ENCODE measurements around the gene NLGN1.

NLGN1 gene

DNA sequence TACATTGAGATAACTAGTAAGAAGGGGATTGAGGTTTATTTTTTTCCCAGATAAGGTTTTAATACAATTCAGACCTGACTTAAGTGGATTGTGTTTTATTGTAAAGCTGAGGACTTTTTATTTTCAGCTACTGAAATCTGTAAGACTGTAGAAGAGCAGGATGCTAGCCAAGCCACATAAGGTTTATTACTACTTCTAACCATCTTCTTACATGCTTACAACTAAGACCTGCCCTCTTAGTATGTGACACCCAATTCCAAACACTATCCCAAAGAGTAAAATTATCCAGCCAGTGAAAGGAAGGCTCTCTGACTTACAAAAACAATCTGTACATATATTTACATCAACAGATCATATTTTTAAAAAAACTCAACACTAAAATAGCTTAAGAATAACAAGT is 897.1 kb downstream of the NLGN1 start:
- DNase-seq (ENCODE audit: low spot score) = no peak

DNA sequence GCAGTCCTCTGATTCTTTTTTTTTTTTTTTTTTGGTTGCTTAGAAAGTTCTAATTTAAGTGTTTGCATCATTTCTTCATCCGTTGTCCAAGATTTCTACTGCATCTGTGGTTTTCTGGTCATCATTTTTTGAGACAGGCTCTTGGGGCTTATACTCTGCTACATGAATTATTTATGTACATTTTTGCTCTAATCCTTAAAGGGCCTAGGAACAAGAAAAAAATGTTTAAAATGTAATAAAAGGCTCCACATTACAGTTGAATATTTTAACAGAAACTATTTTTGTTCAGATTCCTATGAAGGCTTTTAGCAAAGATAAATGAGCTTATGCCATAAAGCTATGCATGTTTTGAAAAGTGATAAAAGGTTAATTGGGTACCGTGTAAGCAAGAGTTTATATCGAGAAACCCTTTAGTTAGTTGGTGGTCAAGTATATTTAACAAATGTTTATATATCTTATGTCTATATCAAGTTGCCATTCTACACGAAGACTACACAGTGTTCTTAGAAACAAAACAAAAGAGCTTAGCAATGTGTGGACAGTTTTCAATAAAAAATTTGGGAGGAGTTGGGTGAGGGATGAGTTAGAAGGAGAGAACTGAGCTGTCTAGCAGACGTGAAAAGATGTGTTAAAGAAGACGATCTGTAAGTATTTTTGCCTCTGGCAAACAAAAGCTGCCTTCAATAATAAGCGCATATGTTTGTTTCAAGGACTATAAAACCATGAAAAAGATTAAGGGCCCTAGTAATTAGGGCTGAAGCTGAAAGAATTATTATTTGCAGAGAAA is 898.0 kb downstream of the NLGN1 start:
- no peak for DNase-seq (ENCODE audit: low spot score)

DNA sequence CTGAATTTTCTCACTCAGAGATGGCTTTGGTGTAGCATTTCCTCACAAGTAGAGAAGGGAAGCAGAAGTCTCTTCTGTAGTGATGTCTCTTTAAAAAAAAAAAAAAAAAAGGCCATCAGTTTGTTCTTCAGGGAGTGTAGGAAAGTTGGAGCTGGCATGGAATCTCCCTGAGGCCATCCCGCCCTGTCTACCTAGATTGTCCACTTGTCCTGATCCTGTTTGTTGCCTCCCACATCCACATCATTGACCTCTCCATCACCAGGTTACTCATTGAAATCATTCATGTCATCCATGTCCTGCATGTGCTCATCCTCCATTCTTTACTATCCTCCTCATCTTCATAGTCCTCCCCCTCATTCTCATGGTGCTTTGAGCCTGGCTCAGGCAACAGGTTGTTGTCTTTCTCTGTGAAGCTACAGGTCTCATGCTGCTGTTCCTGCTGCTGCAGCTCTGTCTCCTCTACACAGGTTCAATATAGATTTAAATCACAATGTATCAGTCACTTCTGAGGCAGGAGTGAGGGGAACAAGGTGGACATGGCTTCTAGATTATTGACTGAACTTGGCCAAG is 905.3 kb downstream of the NLGN1 start:
- no peak for DNase-seq (ENCODE audit: low spot score)

DNA sequence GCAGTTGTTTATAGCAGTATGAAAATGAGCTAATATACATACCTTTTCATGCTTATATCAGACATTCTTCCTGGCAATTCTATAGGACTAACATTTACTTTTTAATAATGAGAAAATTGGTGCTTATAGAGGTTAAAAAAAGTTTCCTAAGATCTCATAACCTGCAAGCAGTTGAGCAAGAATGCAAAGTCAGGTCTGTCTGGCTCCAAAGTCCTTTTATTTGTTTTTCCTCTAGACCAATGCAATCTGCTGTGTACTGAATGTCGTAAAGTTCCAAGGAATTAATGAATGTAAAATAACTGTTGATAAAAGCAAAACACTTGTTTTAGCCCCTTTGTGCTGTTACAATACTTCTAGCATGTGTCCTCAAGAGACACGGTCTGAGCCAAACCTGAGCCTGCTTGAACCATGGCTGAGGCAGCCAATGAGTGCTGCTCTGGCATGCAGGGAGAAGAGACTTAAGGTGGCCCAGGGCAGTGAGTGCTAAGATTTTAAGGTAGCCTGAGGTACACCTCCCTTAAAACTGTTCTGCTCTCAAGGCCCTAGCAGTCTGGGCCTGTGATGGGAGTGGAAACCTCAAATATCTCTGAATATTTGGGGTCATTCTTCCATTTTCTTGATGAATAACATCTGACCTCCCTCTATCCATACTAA is 906.5 kb downstream of the NLGN1 start:
- no peak for DNase-seq (ENCODE audit: low spot score)

DNA sequence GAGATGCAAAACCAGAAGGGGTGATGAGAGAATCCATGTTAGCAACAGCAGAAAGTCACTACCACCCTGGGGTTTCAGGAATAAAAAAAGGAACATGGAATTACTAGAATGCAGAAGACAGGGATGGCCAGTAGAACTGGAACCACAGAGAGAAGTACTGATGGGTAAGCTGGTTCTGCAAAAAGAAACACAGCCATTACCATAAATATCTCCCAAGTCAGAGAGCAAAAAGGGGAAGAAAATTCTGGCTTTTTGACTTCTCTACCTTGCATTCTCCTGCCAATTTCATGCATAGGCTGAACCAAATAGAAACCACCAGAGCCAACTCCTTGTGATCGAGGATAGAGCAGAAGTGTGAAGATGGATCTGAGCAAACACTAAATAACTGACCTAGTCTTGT is 911.2 kb downstream of the NLGN1 start:
- no peak for DNase-seq (ENCODE audit: low spot score)

DNA sequence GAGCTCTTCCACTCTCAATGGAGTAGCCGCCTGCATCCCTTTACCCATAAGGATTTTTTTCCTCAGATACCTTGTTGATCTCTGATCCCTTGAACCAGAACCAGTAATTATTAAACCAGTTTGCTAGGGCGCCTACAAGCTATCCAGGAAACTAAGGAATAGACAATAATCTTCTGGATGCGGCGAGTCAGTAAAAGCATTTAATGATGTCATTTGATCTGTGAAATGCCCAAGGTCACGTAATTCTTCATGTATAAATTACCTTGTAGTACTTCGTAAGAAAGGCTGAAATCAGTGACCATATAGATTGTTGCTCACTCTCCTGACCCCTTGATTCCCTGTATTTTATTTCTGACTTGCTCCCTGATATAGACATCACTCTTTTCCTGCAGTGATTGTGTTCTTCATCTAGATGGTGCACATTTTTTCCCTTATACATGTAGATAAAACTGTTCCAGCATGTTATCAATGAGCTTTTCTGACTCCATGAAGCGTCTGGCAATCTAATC is 913.0 kb downstream of the NLGN1 start:
- no peak for DNase-seq (ENCODE audit: low spot score)

DNA sequence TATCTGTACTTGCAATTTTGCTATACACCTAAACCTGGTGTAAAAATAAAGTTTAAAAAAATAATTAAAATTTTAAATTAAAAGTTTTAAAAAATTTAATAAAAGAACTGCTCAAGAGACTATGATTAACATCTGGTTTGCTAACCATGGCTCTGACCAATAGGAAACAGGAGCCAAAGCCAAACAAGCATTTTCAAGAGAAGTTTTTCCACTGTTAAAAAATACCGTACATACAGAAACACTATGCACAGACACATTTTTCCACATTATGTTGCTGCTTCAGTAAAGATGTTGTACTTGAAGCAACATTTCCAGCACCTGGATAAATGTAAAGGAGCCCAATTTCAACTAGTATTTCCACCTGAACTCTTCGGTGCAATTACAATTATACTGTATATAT is 917.7 kb downstream of the NLGN1 start:
- no peak for DNase-seq (ENCODE audit: low spot score)

DNA sequence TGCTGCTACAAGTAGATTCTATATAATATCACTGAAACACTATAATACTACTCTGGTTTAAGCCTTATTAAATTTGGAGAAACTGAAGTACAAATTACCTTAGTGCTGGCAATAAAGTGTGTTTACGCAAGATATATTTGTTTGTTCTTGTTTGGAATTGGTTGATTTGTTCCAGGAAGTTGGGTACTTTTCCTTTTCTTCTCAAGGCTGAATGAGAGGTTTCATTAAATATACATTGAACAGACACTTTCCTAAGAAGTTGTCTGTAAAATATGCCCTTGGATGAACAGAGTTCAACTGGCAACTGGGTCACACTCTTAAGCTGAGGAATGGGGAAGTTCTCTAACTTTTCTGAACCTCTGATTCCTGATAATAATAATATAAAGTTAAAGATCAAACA is 919.5 kb downstream of the NLGN1 start:
- DNase-seq (ENCODE audit: low spot score) = no peak

DNA sequence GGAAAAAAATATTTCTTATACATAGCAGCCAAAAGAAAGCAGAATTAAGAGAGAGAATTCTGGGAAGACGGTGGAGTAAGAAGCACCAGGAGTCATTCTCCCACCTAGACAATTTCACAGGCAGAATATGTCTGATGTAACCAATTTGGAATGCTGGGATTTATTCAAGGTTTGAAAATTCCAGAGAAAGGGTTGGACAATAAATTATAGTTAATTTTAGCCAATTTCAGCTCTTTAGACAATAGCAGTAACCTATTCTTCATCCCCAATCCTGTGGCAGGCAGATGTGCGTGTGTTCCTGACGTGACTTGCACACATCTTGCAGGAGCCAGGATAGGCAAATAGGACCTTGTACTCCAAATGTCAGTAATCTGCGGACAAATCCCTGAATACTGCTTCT is 920.6 kb downstream of the NLGN1 start:
- DNase-seq (ENCODE audit: low spot score) = no peak

DNA sequence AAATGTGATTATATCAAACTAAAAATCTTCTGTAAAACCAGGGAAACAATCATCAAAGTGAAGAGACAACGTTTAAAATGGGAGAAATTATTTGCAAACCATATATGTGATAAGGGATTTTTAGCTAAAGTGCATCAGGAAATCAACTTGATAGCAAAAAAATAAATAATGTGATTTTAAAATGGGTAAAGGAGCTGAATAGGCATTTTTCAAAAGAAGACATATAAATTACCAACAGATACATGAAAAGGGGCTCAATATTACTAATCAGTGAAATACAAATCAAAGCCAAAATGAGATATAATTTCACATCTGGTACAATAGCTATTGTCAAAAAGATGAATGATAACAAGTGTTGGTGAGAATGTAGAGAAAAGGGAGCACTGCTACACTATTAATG is 924.0 kb downstream of the NLGN1 start:
- no peak for DNase-seq (ENCODE audit: low spot score)

DNA sequence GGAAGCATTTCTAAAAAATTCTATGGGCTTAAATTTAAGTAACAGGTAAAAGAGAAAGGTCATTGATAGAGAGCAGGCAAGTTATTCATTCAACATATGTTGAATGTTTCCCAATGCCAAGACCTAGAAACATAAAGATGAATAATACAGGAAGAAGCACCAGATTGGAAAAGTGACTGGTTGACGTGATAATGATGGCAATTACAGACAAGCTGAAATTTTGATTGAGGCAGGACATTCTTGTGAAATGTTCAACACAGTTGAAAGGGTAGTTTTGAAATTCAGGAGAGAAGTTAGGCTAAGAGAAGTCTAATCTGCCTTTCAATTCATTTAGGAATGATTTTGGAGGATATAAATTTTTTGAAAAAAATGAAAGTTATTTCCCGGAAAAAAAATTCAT is 925.2 kb downstream of the NLGN1 start:
- no peak for DNase-seq (ENCODE audit: low spot score)

DNA sequence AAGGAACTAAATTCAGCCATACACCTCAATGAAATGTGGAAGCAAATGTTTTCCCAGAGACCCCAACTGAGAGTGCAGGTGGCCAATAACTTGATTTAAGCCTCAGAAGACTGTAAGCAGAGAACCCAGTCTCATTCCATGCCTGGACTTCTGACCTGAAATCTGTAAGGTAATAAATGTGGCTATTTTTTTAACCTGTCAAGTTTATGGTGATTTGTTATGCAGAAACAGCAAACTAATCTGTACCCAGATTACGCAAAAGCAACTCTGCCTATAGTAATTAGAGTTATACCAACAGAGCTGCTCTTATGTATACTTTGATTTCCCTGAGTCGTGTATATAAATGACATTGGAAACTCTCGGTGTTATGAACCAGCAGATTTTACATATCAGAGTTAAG is 927.6 kb downstream of the NLGN1 start:
- no peak for DNase-seq (ENCODE audit: low spot score)

DNA sequence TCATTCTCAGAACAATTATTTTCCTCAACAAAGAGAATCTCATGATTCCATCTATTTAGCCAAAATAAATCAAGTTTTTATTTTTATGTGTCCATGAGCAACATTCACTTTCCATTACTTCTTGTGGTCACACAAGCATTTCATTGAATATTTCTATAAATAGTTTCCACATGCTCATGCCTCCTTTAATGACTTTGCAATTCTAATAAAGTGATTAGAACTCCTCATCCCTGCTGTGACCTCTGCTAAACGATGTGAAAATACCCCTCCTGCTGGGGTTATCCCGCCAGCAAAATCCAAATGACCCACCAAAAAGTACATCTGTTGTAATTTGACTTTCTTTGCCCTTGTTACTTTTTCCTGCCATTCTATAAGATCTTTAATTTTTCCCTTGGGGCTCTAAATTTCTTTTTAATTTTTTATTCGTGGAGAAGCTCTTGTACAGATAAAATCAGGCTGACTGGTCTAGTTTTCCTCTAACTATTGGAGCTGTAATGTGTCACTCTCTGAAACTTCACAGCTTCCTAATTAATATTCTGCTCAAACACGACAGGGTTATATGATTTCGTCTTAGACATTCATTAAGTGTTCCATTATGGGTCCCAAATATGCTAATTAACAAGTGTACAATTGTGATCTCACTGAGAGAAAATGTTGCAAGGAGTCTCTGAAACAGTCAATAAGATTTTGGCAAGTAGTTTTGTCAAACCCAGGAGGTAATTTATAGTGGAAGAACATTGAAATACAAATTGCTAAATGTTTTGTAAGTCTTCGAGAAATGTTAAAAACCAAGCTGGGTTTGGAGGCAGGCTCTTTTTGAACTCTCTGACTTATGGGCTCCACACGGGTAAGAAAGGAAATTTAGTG is 928.5 kb downstream of the NLGN1 start:
- DNase-seq (ENCODE audit: low spot score) = no peak

DNA sequence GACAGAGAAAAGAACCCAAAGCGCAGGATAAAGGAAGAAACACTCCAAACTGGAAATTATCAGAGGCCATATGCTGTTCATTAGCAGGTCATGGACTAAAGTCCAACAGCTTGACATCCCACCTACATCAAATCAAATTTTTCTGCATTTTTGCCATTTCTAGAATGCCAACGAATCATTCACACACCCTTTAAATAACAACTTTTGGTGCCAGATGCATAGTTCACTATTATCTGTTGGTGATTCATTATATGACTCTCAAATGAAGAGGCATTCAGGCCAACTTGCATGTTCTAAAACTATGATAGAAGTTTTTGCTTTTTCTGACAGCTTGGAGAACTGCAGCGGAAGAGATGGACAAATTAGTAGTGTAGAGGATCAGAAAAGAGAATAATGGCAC is 931.8 kb downstream of the NLGN1 start:
- no peak for DNase-seq (ENCODE audit: low spot score)

DNA sequence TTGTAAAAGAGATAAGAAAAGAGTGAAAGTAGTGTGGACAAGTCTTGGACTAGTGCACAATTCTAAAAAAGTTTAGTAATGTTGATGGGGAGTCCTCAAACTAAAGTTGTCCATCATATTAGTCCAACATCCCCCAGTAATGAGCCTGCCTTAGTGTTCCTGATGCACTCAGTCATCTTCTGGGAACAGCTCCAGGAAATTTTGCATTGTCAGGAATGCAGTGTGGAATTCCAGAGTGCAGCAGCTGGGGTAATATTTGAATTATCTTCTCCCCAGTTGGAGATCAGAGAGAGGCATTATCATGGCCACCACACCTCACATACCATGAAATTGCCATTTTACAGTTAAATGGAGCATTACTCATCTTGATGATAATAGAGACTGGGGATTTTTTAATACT is 932.8 kb downstream of the NLGN1 start:
- no peak for DNase-seq (ENCODE audit: low spot score)

DNA sequence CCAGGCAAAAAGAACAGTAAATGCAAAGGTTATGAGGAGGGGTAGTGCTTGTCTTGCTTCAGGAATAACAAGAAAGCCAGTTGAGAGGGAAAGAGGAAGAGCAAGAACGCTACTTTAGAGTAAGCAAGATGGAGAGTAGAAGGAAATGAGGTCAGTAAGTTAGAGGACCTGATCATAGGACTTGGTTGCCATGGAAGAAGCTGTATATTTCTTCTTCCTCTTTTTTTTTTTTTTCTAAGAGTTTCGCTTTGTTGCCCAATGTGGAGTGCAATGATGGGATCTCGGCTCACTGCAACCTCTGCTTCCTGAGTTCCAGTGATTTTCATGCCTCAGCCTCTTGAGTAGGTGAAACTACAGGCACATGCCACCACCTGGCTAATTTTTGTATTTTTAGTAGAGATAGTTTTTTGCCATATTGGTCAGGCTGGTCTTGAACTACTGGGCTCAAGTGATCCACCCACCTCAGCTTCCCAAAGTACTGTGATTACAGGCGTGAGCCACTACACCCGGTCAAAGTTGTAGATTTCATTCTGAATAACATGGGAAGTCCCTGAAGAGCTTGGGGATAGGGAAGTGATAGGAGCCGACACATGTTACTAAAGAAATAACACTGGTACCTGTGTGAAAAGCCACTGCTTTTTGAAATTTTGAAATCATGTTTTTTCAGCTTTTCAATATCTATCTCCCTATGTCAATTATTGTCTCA is 933.7 kb downstream of the NLGN1 start:
- no peak for DNase-seq (ENCODE audit: low spot score)

DNA sequence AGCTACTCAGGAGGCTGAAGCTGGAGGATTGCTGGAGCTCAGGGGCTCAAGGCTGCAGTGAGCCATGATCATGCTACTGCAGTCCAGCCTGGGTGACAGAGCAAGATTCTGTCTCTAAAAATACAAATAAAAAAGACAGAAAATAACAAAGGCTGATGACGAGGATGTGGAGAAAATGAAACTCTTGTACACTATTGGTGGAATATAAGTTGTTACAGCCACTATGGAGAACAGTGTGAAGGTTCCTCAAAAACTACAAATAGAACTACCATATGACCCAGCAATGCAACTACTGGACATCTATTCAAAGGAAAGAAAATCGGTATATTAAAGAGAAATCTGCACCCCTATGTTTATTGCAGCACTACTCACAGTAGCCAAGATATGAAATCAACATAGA is 934.8 kb downstream of the NLGN1 start:
- no peak for DNase-seq (ENCODE audit: low spot score)

DNA sequence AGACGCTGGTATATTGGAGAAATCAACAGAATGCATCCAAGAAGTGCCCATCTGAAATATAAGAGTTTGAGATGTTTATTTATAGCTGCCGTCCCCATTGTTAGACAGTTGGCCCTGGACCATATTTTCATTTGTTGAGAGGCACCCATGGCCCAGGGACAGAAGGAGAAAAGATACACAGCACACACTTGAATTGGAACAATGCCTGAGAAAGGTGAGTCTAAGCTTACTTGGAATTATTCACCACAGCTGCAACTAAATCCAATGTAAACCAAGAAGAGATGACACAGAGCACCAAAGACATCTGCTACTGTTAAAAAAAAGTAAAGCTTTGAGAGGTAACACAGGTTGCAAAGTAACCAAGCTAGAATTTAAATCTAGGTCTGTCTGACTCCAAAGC is 936.1 kb downstream of the NLGN1 start:
- DNase-seq (ENCODE audit: low spot score) = no peak

DNA sequence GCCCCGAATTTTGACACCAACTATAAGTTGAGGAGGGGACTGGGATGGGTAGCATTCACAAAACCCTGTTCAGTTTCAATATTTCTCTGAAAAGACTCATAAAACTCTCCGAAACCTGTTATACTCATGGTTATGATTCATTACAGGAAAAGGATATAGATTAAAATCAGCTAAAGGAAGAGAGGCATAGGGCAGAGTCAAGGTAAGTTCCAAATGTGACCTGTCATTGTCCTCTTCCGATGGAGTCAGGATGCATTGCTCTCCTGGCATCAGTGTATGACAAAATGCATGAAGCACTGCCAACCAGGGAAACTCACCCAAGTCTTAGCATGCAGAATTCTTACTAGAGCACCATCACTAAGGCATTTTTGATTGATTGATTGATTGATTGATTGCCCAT is 936.6 kb downstream of the NLGN1 start:
- no peak for DNase-seq (ENCODE audit: low spot score)

DNA sequence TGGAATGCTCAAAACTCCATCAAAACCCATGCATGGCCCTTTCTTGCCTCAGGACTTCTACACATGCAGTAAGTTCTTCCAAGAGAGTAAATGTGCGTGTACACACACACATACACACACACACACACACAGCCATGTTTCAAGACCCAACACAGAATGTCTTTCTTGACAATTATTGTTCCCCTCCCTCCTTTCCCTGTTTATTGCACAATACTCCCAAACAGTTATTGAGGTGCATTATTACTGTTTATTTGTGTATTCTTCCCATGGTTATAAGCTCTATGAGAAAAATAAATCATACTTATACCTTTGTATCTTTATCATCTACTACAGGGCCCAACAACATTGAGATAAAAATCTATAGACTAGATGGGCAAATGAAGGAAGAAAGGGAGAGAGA is 937.8 kb downstream of the NLGN1 start:
- DNase-seq (ENCODE audit: low spot score) = no peak

DNA sequence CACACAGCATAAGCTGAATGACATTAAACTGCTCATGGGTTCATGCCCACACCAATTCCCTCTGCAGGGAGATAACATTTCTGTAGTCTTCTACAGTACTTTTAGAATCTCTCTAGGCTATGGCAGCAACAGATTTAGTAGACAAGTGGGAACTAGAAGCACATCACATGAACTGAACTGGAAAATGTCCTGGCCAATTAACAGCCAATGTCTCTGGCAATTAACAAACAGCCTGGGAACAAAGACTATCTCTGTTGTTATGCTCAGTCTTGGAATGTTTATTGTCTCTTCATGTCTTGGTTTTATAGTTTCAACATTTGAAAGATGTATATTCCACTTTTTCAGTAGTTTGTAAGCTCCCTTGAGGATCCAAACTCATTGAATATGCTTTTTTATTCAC is 938.4 kb downstream of the NLGN1 start:
- DNase-seq (ENCODE audit: low spot score) = no peak
